Measurements from ENCODE around the gene HMGB1. TPM values are rescaled to one million over a fixed set of nuclear protein-coding genes. Genes with fewer than 3 reads are reported as not detected.

HMGB1 gene
- total and polyA plus RNA-seq, 2 donors from 2014 or later = 247 to 264 TPM

GRCh38 chr13:30466358-30466714, 600 bp upstream of the HMGB1 start:
- intact Hi-C loops (cut with DNase I) = no loop called here
- H3K27me3 ChIP-seq (ENCODE audit: control insufficient read depth, insufficient read depth, low read length) = no peaks in the 10 kb centered on the region
- H3K36me3 ChIP-seq (ENCODE audit: control insufficient read depth in 2 of 3, insufficient read depth in 3 of 3, low read length in 3 of 3) = peaks cover 0 to 14% (median 4%) of the 10 kb centered on the region in 3 donors
- peak in 2 of 5 donors; percentile 60 to 69 for DNase-seq
- no peak for FAIRE-seq
- H3K4me1 ChIP-seq (ENCODE audit: control insufficient read depth in 2 of 3, insufficient read depth in 2 of 3, low read depth in 1 of 3, low read length in 3 of 3) = peaks cover 4 to 18% (median 9%) of the 10 kb centered on the region in 3 donors
- no peak overlapping the region for H3K9ac ChIP-seq (ENCODE audit: low read length in 3 of 3)
- H3K4me3 ChIP-seq (ENCODE audit: low read length in 3 of 3) = no peak overlapping the region
- no peak overlapping the region for H3K27ac ChIP-seq (ENCODE audit: low read depth in 2 of 2, low read length in 2 of 2)
- no peaks in the 10 kb centered on the region for H3K9me3 ChIP-seq (ENCODE audit: control insufficient read depth in 2 of 3, insufficient read depth in 1 of 3, low read length in 3 of 3)
- TF ChIP-seq CTCF (IDR thresholded peaks at IDR 0.05; ENCODE audit: borderline replicate concordance, extremely low read depth, insufficient read depth) = no peak

GRCh38 chr13:30465343-30465592, 468 bp downstream of the HMGB1 start:
- H3K36me3 ChIP-seq (ENCODE audit: control insufficient read depth in 2 of 3, insufficient read depth in 3 of 3, low read length in 3 of 3) = peaks cover 0 to 14% (median 4%) of the 10 kb centered on the region in 3 donors
- peak overlapping the region in 2 of 3 donors; percentile 69 to 82 for H3K9ac ChIP-seq (ENCODE audit: low read length in 3 of 3)
- H3K27ac ChIP-seq (ENCODE audit: low read depth in 2 of 2, low read length in 2 of 2) = peak overlapping the region; percentile 94 to 96
- no peak for FAIRE-seq
- H3K27me3 ChIP-seq (ENCODE audit: control insufficient read depth, insufficient read depth, low read length) = no peaks in the 10 kb centered on the region
- no peaks in the 10 kb centered on the region for H3K9me3 ChIP-seq (ENCODE audit: control insufficient read depth in 2 of 3, insufficient read depth in 1 of 3, low read length in 3 of 3)
- no peak for TF ChIP-seq CTCF (IDR thresholded peaks at IDR 0.05; ENCODE audit: borderline replicate concordance, extremely low read depth, insufficient read depth)
- peak overlapping the region in 2 of 3 donors; percentile 63 to 69 for H3K4me3 ChIP-seq (ENCODE audit: low read length in 3 of 3)
- no peak for DNase-seq
- intact Hi-C loops (cut with DNase I) = no loop called here
- H3K4me1 ChIP-seq (ENCODE audit: control insufficient read depth in 2 of 3, insufficient read depth in 2 of 3, low read depth in 1 of 3, low read length in 3 of 3) = peaks cover 4 to 18% (median 9%) of the 10 kb centered on the region in 3 donors

GRCh38 chr13:30464496-30465342, 1.0 kb downstream of the HMGB1 start:
- no peaks in the 10 kb centered on the region for H3K27me3 ChIP-seq (ENCODE audit: control insufficient read depth, insufficient read depth, low read length)
- peak overlapping the region; percentile 64 to 82 (median 81) for H3K4me3 ChIP-seq (ENCODE audit: low read length in 3 of 3)
- H3K4me1 ChIP-seq (ENCODE audit: control insufficient read depth in 2 of 3, insufficient read depth in 2 of 3, low read depth in 1 of 3, low read length in 3 of 3) = peaks cover 4 to 18% (median 9%) of the 10 kb centered on the region in 3 donors
- FAIRE-seq (no peak), DNase-seq (peak; percentile 89 to 95 (median 93))
- intact Hi-C loops (cut with DNase I) = no loop called here
- TF ChIP-seq CTCF (IDR thresholded peaks at IDR 0.05; ENCODE audit: borderline replicate concordance, extremely low read depth, insufficient read depth) = no peak
- H3K36me3 ChIP-seq (ENCODE audit: control insufficient read depth in 2 of 3, insufficient read depth in 3 of 3, low read length in 3 of 3) = peaks cover 0 to 14% (median 4%) of the 10 kb centered on the region in 3 donors
- H3K9ac ChIP-seq (ENCODE audit: low read length in 3 of 3) = peak overlapping the region in 2 of 3 donors; percentile 90 to 97
- H3K27ac ChIP-seq (ENCODE audit: low read depth in 2 of 2, low read length in 2 of 2) = peak overlapping the region; percentile 97 to 99
- no peaks in the 10 kb centered on the region for H3K9me3 ChIP-seq (ENCODE audit: control insufficient read depth in 2 of 3, insufficient read depth in 1 of 3, low read length in 3 of 3)

Data from kidney (tissue), 14 donors.